Epithelial cell of proximal tubule (primary cell): ENCODE data around the gene IPO11. TPM values are rescaled to one million over a fixed set of nuclear protein-coding genes. Genes with fewer than 3 reads are reported as not detected.

Source experiments
- DNase-seq: peaks from one replicate; pipeline ENCODE4 v3.0.0-alpha.2; 2011; ENCODE audit warnings: low read depth
- H3K4me3 ChIP-seq: 2 replicates; pipeline ENCODE4 v1.5.1; 2011; ENCODE audit warnings: low read depth, mild to moderate bottlenecking, low read length
- CTCF ChIP-seq: conservative IDR thresholded peaks from 2 replicates; pipeline ENCODE4 v1.5.1; 2012; ENCODE audit warnings: low read depth, mild to moderate bottlenecking, low read length
- total RNA-seq: library from RNA; depleted of rRNA; stranded (reverse); fragments of >200 nt; gene quantifications from 2 replicates; pipeline ENCODE4 v1.2.3, GENCODE V29; 2015

Gene IPO11
- total RNA-seq, 1 donor from 2014 or later: 6.6 TPM

- H3K4me3 ChIP-seq: no peak overlapping the region
- no peak for TF ChIP-seq CTCF
- no peak for DNase-seq
Observed at GRCh38 chr5:62536232-62536631, 123.7 kb downstream of the IPO11 start.

DNA sequence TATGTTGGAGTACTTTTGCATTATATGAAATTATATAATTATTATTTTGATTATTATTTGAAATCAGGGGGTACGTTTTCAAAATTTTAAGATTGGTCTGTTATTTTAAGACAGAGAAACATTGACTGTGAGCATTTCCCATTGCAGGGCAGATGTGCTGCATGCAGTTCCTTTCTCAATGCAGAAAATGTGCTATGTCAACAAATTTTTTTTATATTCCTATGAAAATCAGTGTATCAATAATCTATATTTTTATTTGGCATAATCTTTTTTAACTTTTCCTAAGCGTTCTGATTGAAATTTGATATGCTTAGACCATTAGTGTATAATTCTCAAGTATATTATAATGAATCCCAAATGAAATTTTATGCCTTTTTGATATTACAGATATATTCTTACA lies 124.2 kb downstream of the IPO11 start:
- no peak for DNase-seq
- TF ChIP-seq CTCF: no peak
- H3K4me3 ChIP-seq: no peak overlapping the region

DNA sequence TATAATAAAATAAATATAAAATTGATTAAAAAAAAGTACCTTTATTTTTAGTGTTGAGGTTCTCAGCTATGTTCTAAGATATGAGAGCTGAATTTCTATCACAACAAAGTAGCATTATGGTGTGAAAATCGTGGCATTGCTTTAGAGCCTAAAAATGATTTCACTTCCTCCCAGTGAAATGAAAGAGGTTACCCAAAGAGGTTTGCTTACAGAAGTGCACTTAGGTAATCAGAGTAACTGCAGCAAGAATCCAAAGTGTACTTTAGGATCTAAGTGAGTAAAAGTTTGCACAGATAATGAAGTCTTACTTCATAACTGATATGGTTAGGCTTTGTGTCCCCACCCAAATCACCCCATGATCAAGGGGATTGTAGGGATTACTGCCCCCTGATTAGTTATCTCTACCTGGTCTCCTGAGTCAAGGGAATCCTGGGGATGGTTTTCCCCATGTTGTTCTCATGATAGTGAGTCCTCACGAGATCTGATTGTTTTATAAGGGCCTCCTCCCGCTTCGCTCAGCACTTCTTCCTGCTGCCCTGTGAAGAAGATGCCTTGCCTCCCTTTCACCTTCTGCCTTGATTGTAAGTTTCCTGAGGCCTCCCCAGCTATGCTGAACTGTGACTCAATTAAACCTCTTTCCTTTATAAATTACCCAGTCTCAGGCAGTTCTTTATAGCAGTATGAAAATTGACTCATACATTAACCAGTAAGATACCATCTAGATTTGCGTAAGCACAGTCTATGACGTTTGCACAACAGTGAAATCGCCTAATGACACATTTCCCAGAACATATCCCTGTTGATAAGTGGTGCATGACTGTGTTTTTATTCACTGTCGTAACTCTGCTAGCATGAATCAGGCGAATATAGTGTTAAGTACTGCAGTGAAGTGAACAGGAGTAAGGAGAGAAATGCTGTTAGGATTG lies 125.7 kb downstream of the IPO11 start:
- no peak for TF ChIP-seq CTCF
- DNase-seq: peak; percentile 10
- no peak overlapping the region for H3K4me3 ChIP-seq

DNA sequence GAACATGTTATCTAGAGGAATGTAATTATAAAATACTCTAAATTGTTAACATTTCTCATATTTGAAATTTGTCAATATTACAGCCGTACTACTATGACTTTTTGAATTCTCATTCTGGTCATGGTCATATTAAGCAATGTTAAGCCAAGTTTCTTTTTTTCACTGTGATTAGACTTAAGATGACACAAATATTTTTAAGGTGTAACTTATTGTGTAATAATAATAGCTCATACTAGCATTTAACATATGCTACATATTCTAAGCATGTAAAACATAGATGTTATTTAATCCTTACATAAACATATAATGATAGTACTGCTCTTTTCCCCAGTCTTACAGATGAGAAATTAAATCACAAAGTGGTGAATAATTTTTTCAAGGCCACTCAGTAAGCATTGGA lies 130.2 kb downstream of the IPO11 start:
- H3K4me3 ChIP-seq: no peak overlapping the region
- DNase-seq: no peak
- TF ChIP-seq CTCF: no peak

DNA sequence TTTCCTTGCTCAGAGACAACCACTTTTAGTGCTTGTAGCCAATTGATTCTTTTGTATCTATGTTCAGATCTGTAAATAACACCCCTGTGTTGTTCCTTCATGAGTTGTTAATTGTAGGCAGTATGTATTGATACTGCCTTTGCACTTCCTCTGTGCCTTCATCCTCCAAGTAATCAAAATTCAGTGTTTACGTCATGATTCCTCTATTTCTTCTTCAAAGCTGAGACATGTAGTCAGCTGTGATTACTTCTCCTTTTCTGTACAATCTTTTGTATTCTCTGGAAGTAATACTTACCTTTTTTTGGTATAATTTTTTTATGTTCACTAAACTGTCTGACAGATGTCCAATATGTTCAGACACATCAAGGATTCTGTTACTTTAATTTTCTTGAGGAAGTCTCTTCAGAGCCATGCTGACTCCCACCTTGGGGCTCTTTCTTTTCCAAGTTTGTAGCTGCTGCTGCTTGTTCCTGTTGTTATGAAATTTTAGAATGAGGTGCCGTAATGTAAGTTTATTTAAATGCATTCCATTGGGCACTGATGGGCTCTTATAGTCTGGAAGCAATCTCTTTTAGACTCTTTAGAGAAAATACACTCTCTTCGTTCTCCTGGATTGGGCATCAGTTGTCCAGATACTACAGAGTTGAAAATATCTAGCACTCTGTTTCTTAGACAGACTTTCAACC lies 135.5 kb downstream of the IPO11 start:
- TF ChIP-seq CTCF: no peak
- no peak for DNase-seq
- H3K4me3 ChIP-seq: no peak overlapping the region

- no peak for DNase-seq
- no peak for TF ChIP-seq CTCF
Observed at GRCh38 chr5:62550103-62550502, 137.5 kb downstream of the IPO11 start.

More at GRCh38 chr5:62550103-62550502, 137.5 kb downstream of the IPO11 start:
- no peak overlapping the region for H3K4me3 ChIP-seq
